Body of pancreas (tissue), 4 donors: Measurements from ENCODE around the gene WDR53. TPM values are rescaled to one million over a fixed set of nuclear protein-coding genes. Genes with fewer than 3 reads are reported as not detected.

Source experiments
- ATAC-seq: fragments of 150-250 bp; one replicate; pipeline ENCODE4 v1.9.1; 2016
- DNase-seq, 4 donors: peaks; one replicate each; pipeline ENCODE4 v3.0.0-alpha.2; 2019
- H3K27ac ChIP-seq, 4 donors: fragments of 200-600 bp; sonication (generic); 1 replicate in 3 of 4; 2 replicates in 1 of 4; pipeline versions ENCODE4 v1.5.1 to v1.6.1; 2016 to 2019; ENCODE audit warnings: mild to moderate bottlenecking in 1 of 4, mixed read lengths in 1 of 4, moderate library complexity in 1 of 4
- H3K27me3 ChIP-seq, 2 donors: fragments of 200-600 bp; sonication (generic); one replicate each; pipeline ENCODE4 v1.6.0; 2016; ENCODE audit warnings: mild to moderate bottlenecking in 1 of 2
- H3K36me3 ChIP-seq, 2 donors: fragments of 200-600 bp; sonication (generic); replicated peaks in 1 of 2; 2 replicates each; pipeline ENCODE4 v1.5.1; 2016; ENCODE audit warnings: low read depth in 2 of 2; ENCODE audit not compliant: insufficient read depth in 1 of 2
- H3K4me1 ChIP-seq: fragments of 200-600 bp; sonication (generic); one replicate; pipeline ENCODE4 v1.6.0; 2016
- H3K4me3 ChIP-seq, 2 donors: fragments of 200-600 bp; sonication (generic); 1 replicate in 1 of 2; 2 replicates in 1 of 2; pipeline ENCODE4 v1.5.1; 2016 to 2019
- H3K9me3 ChIP-seq, 3 donors: fragments of 200-600 bp; sonication (generic); 1 replicate in 2 of 3; 2 replicates in 1 of 3; pipeline ENCODE4 v1.5.1; 2016
- POLR2A ChIP-seq, 3 donors: fragments of 450-650 bp; IDR thresholded peaks; one replicate each; pipeline ENCODE4 v1.6.1; 2016; ENCODE audit warnings: antibody characterized with exemption in 3 of 3, mild to moderate bottlenecking in 2 of 3
- WGBS, 2 donors: methylation state at CpG; one replicate each; pipeline ENCODE4 v1.1.5; 2017; 5-methylcytosine and 5-hydroxymethylcytosine counted together
- intact Hi-C: fragments of 100-400 bp; cut with DNase I; formaldehyde crosslinking; loops from one replicate; pipeline ENCODE4 v1.15.1; 2023
- total RNA-seq, 2 donors: library from RNA; depleted of rRNA; stranded (reverse); fragments of >200 nt; gene quantifications; one replicate each; pipeline ENCODE4 v1.1.0, GENCODE V29; 2016
- TF ChIP-seq, protein P1 (sequence below), 7 experiments: fragments of 450-650 bp in 4 of 7; fragments of 200-600 bp in 3 of 7; sonication (generic) in 3 of 7; IDR thresholded peaks; one replicate each; pipeline ENCODE4 v1.5.1; 2016 to 2019; ENCODE audit warnings: antibody characterized with exemption in 7 of 7

The WDR53 gene
- total RNA-seq, 2 donors from 2014 or later = 0.66 to 4.2 TPM

DNA sequence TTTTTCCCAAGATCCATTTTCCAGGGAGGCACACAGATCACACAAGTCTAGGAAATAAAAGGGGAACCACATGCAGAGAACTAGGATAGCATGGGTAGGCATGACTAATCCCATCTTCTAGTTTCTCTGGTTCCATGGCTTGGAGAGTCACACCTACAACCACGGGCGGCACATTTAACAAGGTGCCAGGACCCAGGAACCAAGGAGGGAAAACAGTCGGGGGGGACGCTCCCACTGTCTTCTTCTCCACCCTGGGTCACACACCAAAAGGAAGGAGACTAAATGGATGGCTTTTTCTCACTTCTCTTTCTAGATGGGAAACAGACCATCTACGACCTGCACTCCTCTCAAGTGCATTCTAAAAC, 48.7 kb downstream of the WDR53 start:
- Histone ChIP-seq H3K36me3 (no peaks in the 10 kb centered on the region), H3K9me3 (peaks cover 0 to 27% (median 0%) of the 10 kb centered on the region in 3 donors), H3K27me3 (no peaks in the 10 kb centered on the region), H3K4me1 (no peaks in the 10 kb centered on the region), H3K4me3 (no peak overlapping the region), H3K27ac (no peak overlapping the region)
- no peak for DNase-seq
- TF ChIP-seq, protein P1, sequence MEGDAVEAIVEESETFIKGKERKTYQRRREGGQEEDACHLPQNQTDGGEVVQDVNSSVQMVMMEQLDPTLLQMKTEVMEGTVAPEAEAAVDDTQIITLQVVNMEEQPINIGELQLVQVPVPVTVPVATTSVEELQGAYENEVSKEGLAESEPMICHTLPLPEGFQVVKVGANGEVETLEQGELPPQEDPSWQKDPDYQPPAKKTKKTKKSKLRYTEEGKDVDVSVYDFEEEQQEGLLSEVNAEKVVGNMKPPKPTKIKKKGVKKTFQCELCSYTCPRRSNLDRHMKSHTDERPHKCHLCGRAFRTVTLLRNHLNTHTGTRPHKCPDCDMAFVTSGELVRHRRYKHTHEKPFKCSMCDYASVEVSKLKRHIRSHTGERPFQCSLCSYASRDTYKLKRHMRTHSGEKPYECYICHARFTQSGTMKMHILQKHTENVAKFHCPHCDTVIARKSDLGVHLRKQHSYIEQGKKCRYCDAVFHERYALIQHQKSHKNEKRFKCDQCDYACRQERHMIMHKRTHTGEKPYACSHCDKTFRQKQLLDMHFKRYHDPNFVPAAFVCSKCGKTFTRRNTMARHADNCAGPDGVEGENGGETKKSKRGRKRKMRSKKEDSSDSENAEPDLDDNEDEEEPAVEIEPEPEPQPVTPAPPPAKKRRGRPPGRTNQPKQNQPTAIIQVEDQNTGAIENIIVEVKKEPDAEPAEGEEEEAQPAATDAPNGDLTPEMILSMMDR (IDR thresholded peaks at IDR 0.05) = no peak
- TF ChIP-seq POLR2A (IDR thresholded peaks at IDR 0.05) = no peak
- 78 to 84% methylated on average over 5 of the region's 5 CpGs for WGBS, 2 donors
- no peak for ATAC-seq
- intact Hi-C loops = no loop called here

DNA sequence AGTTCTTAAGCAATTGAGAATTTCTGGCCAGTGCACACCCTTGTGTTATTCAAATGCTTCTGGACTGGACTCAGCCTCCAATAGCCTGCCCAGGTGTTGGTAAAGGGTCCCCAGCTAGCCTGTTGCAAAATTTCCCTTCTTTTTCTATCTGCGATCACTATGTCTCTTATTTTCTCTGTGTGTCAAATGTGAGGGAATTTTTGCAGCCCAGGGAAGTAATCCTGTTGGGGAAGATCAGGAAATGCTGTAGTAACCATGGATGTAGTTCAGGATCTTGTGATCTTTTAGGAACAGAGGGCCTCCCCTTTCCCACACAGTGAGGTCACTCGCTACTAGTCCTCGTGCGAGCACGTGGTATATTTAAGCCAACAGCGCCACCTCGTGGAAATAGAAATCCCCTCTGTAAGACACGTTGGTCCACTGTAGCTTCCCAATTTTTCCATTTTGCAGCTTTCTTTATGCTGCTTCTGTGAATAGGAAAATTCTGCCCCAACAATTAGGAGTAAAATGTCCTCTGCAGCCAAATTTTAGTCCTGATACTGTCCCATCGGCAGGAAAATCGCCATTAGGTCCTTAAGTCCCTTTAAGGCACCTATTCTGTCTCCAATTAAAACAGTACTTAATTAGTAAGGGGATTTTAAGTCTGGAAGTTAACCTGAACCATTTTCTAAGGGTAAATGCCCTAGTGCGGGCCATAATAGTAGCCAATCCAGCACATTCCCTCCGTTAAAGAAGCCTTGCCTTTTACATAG, 49.2 kb downstream of the WDR53 start:
- intact Hi-C loops = no loop called here
- Histone ChIP-seq H3K4me1 (no peaks in the 10 kb centered on the region), H3K27me3 (no peaks in the 10 kb centered on the region), H3K36me3 (no peaks in the 10 kb centered on the region), H3K4me3 (no peak overlapping the region), H3K9me3 (peaks cover 0 to 27% (median 0%) of the 10 kb centered on the region in 3 donors), H3K27ac (no peak overlapping the region)
- ATAC-seq (no peak), DNase-seq (peak; percentile 39 to 56 (median 50))
- no peak for TF ChIP-seq POLR2A (IDR thresholded peaks at IDR 0.05)
- TF ChIP-seq, protein P1 (IDR thresholded peaks at IDR 0.05) = peak in 5 of 7 experiments; percentile 22 to 39 (median 33)
- 35 to 36% methylated on average over 12 of the region's 12 CpGs for WGBS, 2 donors

DNA sequence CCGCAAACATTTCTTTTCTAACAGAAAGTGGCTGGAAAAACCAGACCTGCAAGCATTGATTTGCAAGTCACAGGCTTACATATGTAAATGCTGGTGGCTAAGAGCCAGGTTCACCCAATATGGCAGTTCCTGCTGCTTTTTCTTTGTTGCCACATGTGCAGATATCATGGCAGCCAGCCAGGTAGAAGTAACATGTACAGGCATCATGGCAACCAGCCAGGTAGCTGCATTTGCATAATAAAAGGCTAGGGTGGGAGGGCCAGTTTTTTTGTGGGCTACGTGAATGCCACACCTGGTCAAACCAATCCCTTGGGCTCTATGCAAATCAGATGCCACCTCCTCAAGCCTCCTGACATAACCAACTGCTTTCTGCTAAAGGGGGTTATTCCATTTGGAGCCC, 50.4 kb downstream of the WDR53 start:
- H3K9me3 ChIP-seq = peaks cover 0 to 27% (median 0%) of the 10 kb centered on the region in 3 donors

DNA sequence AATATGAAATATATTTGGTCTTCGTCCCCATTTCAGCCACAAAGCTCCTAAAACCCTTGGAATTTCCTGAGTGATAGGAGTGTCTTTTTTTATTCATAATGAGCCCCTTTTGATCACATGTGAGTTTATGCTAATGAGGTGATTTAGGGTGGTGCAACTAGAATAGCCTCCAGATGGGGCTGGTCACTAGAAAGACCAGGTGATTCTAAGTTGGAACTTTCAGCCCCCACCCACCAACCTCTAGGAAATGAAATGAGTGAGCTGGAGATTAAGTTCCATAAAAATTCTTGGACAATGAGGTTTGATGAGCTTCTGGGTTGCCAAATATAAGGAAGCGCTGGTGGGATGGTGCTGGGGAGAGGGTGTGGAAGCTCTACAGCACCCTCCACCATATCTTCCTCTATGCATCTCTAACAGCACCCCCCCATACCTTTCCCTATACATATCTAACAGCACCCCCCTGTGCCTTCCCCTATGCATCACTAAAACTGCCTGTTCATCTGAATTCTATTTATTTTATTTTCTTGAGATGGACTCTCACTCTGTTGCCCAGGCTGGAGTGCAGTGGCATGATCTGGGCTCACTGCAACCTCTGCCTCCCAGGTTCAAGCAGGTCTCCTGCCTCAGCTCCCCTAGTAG, 51.1 kb downstream of the WDR53 start:
- intact Hi-C loops = no loop called here
- H3K9me3 ChIP-seq = peaks cover 0 to 27% (median 0%) of the 10 kb centered on the region in 3 donors
- H3K36me3 ChIP-seq = no peaks in the 10 kb centered on the region
- H3K27me3 ChIP-seq = no peaks in the 10 kb centered on the region
- TF ChIP-seq, protein P1 (IDR thresholded peaks at IDR 0.05) = no peak
- no peak for TF ChIP-seq POLR2A (IDR thresholded peaks at IDR 0.05)
- DNase-seq (no peak), ATAC-seq (no peak)
- WGBS, 2 donors = 57 to 70% methylated on average over 2 of the region's 2 CpGs
- H3K27ac ChIP-seq = no peak overlapping the region
- no peak overlapping the region for H3K4me3 ChIP-seq
- no peaks in the 10 kb centered on the region for H3K4me1 ChIP-seq

More for the DNA sequence above, 50.4 kb downstream of the WDR53 start:
- Histone ChIP-seq H3K27me3 (no peaks in the 10 kb centered on the region), H3K4me3 (no peak overlapping the region), H3K36me3 (no peaks in the 10 kb centered on the region), H3K27ac (no peak overlapping the region), H3K4me1 (no peaks in the 10 kb centered on the region)
- DNase-seq (peak in 3 of 4 donors; percentile 3 to 19 (median 8)), ATAC-seq (no peak)
- WGBS, 2 donors = 45 to 66% methylated on average over 2 of the region's 2 CpGs
- intact Hi-C loops = no loop called here
- TF ChIP-seq, protein P1 (IDR thresholded peaks at IDR 0.05) = no peak
- no peak for TF ChIP-seq POLR2A (IDR thresholded peaks at IDR 0.05)
